Stimulated activated CD8-positive, alpha-beta memory T cell treated with anti-CD3 and anti-CD28 coated beads, Interleukin-7, amount 100 ng/mL, for 48 hours (primary cell): ENCODE measurements around the gene HOXD12.

Experiments used
- DNase-seq, 2 donors: peaks; one replicate each; pipeline ENCODE4 v3.0.0-alpha.2; 2020; ENCODE audit warnings: low read depth in 1 of 2; ENCODE audit errors: extremely low read depth in 1 of 2

HOXD12 gene, protein sequence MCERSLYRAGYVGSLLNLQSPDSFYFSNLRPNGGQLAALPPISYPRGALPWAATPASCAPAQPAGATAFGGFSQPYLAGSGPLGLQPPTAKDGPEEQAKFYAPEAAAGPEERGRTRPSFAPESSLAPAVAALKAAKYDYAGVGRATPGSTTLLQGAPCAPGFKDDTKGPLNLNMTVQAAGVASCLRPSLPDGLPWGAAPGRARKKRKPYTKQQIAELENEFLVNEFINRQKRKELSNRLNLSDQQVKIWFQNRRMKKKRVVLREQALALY

DNA sequence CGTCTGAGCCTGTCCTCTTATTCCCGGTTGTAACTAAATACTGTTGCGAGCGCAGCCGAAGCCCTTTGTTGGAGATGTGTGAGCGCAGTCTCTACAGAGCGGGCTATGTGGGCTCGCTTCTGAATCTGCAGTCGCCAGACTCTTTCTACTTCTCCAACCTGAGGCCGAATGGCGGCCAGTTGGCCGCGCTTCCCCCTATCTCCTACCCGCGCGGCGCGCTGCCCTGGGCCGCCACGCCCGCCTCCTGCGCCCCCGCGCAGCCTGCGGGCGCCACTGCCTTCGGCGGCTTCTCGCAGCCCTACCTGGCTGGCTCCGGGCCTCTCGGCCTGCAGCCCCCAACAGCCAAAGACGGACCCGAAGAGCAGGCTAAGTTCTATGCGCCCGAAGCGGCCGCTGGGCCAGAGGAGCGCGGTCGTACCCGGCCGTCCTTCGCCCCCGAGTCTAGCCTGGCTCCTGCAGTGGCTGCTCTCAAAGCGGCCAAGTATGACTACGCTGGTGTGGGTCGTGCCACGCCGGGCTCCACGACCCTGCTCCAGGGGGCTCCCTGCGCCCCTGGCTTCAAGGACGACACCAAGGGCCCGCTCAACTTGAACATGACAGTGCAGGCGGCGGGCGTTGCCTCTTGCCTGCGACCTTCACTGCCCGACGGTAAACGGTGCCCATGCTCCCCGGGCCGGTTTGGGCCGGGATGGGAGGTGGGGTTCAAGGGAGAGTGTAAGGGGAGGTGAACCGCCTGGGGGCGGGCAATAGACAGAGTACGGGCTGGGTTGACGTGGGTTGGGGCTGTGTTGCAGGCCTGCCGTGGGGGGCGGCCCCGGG lies at the start of gene HOXD12:
Gene HOXD12 (plus strand): TSS at position 68 of the 819 bp plus-strand sequence. CDS start 7 bp downstream, at position 75.
- no peak for DNase-seq

GRCh38 chr2:176056406-176056805 lies 43.2 kb upstream of the HOXD12 start:
- no peak for DNase-seq

DNA sequence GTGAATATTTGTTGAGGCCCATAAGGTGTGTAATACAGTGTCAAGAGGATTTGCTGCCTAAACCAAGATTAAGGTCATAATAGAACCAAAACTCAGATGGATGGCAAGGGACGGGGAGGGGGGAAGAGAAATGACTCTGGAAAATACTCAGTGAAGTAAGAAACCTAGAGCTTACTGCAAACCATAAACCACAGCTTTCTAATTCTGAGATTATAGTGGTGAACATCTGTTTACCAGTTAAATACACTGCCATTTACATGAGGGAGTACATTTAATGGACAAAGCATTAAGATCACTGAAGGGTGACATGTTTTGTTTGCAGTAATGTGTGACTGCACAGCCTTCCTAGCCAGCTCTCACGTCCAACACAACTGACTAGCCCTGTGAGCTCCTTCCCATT lies 35.6 kb upstream of the HOXD12 start:
- no peak for DNase-seq

GRCh38 chr2:176066645-176067588 lies 32.7 kb upstream of the HOXD12 start:
- DNase-seq, result no peak

DNA sequence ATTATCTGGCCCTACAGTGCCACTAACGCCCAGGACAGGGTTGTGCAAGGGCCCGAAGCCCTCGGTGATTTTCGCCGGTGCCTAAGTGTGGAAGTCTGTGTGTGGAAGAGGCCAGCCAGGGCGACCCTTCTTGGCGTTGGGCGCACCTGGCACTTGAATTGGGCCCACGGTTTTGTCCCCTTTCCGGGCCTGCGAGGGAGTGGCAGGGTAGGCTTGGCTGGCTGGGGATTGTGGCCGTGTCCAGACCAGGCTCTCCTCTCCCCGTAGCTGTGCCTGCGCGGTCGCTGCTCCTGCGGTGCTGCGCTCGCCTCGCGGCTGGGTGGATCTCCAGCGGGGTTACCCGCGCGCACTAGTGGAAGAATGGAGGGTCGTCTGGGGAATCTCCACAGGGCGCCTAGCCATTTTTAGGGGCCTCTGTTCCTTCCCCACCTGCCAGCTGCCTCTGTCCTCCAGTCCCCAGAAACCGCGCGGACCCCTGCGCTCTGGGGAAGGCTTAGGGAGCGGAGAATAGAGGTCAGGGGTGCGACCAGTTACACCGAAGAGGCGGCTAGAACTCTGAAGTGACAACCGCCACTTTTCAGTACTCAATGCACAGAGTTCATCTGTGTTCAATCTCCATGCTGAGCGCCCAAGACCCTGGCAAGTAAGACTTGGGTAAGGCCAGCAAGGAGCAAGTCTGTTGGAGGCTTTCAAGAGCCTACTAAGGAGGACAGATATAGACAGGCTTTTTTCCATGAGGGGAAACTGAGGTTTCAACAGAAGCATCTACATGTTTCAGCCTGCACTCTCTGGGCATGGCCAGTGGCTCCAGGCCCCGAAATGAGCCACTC lies 31.8 kb upstream of the HOXD12 start:
- no peak for DNase-seq

GRCh38 chr2:176068419-176068832 lies 31.2 kb upstream of the HOXD12 start:
- no peak for DNase-seq

- DNase-seq, result no peak
These were observed 28.0 kb upstream of the HOXD12 start for GRCh38 chr2:176071330-176072291.

DNA sequence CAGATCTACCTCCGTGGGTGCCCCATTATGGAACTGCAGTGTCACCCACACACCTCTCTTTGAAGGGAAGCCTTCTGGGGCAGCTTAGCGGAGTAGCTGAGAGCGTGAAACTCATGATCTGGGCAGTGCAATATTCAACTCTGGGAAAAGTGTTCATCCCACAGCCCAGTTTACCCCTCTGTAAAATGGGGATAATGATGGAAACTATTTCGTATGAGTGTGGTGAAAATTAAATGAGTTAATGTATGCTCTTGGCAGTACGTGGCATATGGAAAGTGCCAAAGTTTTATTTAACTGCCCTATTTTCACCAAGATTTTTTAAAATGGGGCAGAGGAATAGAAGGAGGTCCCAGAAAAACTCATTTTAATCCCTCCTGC lies 27.3 kb upstream of the HOXD12 start:
- DNase-seq, result no peak

GRCh38 chr2:176072951-176073904 lies 26.4 kb upstream of the HOXD12 start:
- DNase-seq, result no peak

DNA sequence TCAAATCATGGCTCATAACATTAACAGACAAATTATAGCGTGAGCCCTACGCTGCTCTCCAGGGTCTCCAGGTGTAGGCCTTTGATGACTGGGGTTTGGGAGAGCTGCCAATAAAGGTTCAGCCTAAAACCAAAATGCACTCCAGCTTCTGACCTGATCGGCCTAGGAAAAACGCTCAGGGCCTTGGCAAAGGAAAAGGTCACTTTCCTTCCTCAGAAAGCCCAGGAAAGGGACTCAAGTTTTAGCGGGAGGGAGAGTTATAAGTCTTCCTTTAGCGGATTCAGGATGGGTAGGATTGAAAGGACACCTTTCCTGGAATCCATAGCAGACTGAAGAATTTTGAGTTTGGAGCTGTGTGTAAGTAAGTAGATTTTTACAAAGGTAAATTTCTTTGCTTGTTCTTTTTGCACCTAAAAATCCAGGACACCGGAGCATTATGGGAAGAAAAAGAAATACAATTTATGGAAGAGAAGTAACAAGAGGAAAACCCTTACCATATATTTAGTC lies 24.6 kb upstream of the HOXD12 start:
- DNase-seq, result no peak

DNA sequence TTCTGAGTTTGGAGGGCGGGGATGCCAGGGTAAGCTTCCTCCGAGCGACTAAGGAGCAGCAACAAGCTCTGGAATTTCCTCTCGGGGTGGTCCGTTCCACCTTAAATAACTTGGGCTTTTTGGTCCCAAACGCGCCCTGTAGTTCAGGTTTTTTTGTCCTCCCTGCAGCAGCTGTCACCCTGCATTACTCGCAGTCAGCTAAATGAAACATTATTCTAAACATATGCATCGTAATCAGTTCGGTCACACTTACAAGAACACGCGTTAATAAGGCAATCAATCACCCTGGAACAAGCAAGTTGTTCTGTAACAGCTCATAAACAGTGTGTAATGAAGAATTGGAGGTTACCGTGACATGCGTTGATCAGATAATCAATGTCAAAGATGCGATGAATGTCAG lies 24.1 kb upstream of the HOXD12 start:
- no peak for DNase-seq

DNA sequence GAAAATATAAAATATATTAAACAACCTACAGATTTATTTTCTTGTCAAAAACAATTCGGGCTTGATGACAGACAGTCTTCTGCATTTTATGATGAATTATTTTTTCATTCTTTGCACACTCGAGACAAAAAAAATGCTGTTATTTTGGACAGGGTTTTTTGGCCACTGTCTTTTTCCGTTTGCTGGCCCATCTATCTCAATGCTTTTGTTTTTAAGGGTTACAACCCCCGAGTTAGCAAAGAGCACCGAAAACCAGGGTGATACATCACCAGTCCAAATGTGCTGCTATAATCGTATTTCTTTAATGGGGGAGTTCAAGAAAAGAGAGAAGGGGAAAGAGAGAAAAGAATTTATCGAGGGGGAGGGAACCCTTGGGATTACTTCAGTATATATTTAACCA lies 23.5 kb upstream of the HOXD12 start:
- no peak for DNase-seq

GRCh38 chr2:176076796-176077195 lies 22.8 kb upstream of the HOXD12 start:
- DNase-seq, result no peak

GRCh38 chr2:176078541-176079284 lies 20.9 kb upstream of the HOXD12 start:
- DNase-seq, result no peak

GRCh38 chr2:176079285-176079830 lies 20.2 kb upstream of the HOXD12 start:
- DNase-seq, result no peak

DNA sequence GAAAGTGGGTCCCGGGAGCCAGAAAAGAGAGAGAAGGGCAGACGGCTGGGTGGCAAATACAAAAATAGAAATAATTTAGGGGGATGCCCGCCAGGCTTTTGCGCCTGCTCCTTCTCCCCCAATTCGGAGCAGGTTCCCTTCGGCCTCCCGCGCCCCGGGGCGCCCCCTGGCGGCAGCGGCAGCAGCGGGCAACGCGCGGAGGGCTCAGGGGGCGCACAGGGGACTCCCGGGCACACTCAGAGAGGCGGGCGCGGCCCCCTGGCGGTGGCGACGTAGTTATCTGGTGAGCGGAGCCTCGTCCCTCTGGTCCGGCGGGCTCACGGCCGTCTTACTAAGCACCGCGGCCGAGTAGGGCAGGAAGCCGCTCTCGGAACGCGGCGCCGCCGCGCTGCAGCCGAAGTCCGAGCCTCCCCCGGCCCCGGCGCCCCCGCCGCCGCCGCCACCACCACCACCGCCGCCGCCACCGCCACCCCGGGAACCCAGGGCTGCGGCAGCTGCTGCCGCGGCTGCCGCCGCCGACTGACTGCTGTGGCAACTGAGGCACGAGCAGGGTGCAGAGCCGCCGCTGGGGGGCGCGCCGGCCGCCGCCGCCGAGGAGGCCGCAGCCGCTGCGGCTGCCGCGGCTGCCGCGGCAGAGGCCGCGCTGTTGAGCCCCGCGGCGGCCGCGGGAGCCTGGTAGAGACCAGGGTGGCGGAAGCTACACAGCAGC lies 19.6 kb upstream of the HOXD12 start:
- no peak for DNase-seq
